Neural crest cell (in vitro differentiated cells): ENCODE results near the gene BTG2. TPM values are rescaled to one million over a fixed set of nuclear protein-coding genes. Genes with fewer than 3 reads are reported as not detected.

Source experiments
- DNase-seq: peaks from one replicate; pipeline ENCODE4 v3.0.0; 2021; ENCODE audit warnings: low read depth, mixed read lengths, low spot score
- H3K27ac Mint-ChIP-seq: one replicate; pipeline ENCODE4 v1.8.0; 2021; ENCODE audit warnings: mild to moderate bottlenecking, mixed read lengths; ENCODE audit not compliant: unreplicated experiment
- H3K27me3 Mint-ChIP-seq: 2 replicates; pipeline ENCODE4 v1.8.0; 2021; ENCODE audit warnings: low read depth, mild to moderate bottlenecking, mixed read lengths
- H3K36me3 Mint-ChIP-seq: 2 replicates; pipeline ENCODE4 v1.8.0; 2021; ENCODE audit warnings: low read depth, mild to moderate bottlenecking, mixed read lengths
- H3K4me1 Mint-ChIP-seq: 2 replicates; pipeline ENCODE4 v1.8.0; 2021; ENCODE audit warnings: mixed read lengths
- H3K4me3 Mint-ChIP-seq: one replicate; pipeline ENCODE4 v1.8.0; 2021; ENCODE audit warnings: mild to moderate bottlenecking, mixed read lengths
- H3K9me3 Mint-ChIP-seq: 2 replicates; pipeline ENCODE4 v1.8.0; 2021; ENCODE audit warnings: mixed read lengths
- CTCF ChIP-seq: fragments of 200-600 bp; sonication (generic); conservative IDR thresholded peaks from 2 replicates; pipeline ENCODE4 v1.5.0; 2021; ENCODE audit warnings: antibody characterized with exemption, mild to moderate bottlenecking
- total RNA-seq: library from RNA; stranded (reverse); gene quantifications from 2 replicates; pipeline ENCODE4 v1.2.1, GENCODE V29; 2021

Gene BTG2
- total RNA-seq, 1 donor from 2014 or later, result 18.1 TPM

GRCh38 chr1:203301331-203301668 lies 4.0 kb upstream of the BTG2 start:
- peaks cover 15% of the 10 kb centered on the region for H3K4me1 Mint-ChIP-seq
- H3K27me3 Mint-ChIP-seq, result peaks cover 7% of the 10 kb centered on the region
- no peak for DNase-seq
- H3K27ac Mint-ChIP-seq, result no peak overlapping the region
- no peak overlapping the region for H3K4me3 Mint-ChIP-seq
- TF ChIP-seq CTCF, result no peak
- no peaks in the 10 kb centered on the region for H3K36me3 Mint-ChIP-seq
- no peaks in the 10 kb centered on the region for H3K9me3 Mint-ChIP-seq

GRCh38 chr1:203302456-203302855 lies 2.9 kb upstream of the BTG2 start:
- Mint-ChIP-seq H3K4me1 (peaks cover 23% of the 10 kb centered on the region), H3K27me3 (peaks cover 7% of the 10 kb centered on the region), H3K4me3 (no peak overlapping the region), H3K27ac (no peak overlapping the region), H3K36me3 (no peaks in the 10 kb centered on the region), H3K9me3 (no peaks in the 10 kb centered on the region)
- no peak for TF ChIP-seq CTCF
- no peak for DNase-seq

DNA sequence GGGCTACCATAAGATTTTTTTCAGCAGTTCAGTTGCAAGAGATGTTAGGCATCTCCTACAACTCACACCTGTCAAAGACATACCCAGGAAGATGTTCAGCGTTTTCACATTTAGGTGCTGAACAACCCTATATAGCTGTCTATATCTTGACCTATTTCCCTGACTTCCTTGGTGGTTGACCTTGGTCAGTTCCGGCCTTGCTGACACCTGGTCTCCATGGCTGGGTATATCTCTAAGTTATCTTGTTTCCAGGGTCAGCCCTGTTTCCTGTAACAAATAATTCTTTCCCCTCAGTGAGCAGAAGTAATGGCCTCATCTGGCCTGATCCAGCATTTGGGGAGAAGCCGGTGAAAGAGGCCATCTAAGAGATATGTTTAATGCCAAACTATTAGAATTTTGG lies 2.4 kb upstream of the BTG2 start:
- Mint-ChIP-seq H3K9me3 (no peaks in the 10 kb centered on the region), H3K4me1 (peaks cover 27% of the 10 kb centered on the region), H3K4me3 (peak overlapping the region; percentile 71), H3K27me3 (peaks cover 7% of the 10 kb centered on the region), H3K27ac (no peak overlapping the region), H3K36me3 (no peaks in the 10 kb centered on the region)
- no peak for DNase-seq
- TF ChIP-seq CTCF, result no peak

- H3K27me3 Mint-ChIP-seq, result peaks cover 7% of the 10 kb centered on the region
- H3K36me3 Mint-ChIP-seq, result no peaks in the 10 kb centered on the region
- no peak for TF ChIP-seq CTCF
- H3K9me3 Mint-ChIP-seq, result no peaks in the 10 kb centered on the region
- peaks cover 43% of the 10 kb centered on the region for H3K4me1 Mint-ChIP-seq
- DNase-seq, result no peak
- H3K27ac Mint-ChIP-seq, result peak overlapping the region; percentile 94
- H3K4me3 Mint-ChIP-seq, result peak overlapping the region; percentile 71
These were observed 864 bp upstream of the BTG2 start for GRCh38 chr1:203304391-203304918.

DNA sequence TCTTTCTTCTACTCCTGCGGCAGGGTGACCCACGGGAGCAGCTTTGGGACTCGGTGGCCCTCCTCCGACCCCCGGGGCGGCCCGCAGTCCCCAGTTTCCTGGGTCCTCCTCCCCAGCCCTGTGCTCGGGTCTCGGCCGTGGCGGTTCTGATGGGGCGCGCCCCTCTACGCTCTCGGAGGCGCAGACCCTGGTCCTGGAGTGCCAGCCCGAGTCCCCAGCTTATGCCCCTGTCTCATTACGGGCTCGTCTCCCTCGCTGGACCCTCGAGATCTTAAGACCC lies 430 bp downstream of the BTG2 start:
- H3K27ac Mint-ChIP-seq, result peak overlapping the region; percentile 45
- peaks cover 7% of the 10 kb centered on the region for H3K27me3 Mint-ChIP-seq
- H3K4me3 Mint-ChIP-seq, result peak overlapping the region; percentile 91
- peaks cover 49% of the 10 kb centered on the region for H3K4me1 Mint-ChIP-seq
- no peak for DNase-seq
- no peaks in the 10 kb centered on the region for H3K9me3 Mint-ChIP-seq
- no peak for TF ChIP-seq CTCF
- H3K36me3 Mint-ChIP-seq, result no peaks in the 10 kb centered on the region
